NCI-H82 treated with DMSO at 0.1 percent for 48 hours (cell line): ENCODE data around the gene SLC8A2.
"Not testable (repeated sequence)": the region's sequence is repeated elsewhere in the genome, so short reads cannot be mapped to it uniquely, and the experiment has no call there.

Source experiments
- DNase-seq: peaks from one replicate; lab custom pipeline; 2025; ENCODE audit not compliant: unreplicated experiment; lab: John Stamatoyannopoulos, UW

The SLC8A2 gene

DNA sequence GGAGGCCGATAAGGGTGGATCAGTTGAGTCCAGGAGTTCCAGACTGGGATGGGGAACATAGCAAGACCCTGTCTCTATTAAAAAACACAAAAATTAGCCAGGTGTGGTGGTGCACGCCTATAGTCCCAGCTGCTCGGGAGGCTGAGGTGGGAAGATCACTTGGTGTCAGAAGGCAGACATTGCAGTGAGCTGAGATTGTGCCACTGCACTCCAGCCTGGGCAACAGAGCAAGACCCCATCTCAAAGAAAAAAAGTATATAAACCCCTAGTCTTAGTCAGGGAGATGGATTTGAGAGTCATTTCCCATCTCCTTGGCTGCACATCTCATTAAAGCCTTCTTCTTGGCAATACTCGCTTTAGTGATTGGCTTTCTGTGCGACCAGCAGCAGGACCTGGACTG, 87.8 kb downstream of the SLC8A2 start:
- DNase-seq: not testable (repeated sequence)

DNA sequence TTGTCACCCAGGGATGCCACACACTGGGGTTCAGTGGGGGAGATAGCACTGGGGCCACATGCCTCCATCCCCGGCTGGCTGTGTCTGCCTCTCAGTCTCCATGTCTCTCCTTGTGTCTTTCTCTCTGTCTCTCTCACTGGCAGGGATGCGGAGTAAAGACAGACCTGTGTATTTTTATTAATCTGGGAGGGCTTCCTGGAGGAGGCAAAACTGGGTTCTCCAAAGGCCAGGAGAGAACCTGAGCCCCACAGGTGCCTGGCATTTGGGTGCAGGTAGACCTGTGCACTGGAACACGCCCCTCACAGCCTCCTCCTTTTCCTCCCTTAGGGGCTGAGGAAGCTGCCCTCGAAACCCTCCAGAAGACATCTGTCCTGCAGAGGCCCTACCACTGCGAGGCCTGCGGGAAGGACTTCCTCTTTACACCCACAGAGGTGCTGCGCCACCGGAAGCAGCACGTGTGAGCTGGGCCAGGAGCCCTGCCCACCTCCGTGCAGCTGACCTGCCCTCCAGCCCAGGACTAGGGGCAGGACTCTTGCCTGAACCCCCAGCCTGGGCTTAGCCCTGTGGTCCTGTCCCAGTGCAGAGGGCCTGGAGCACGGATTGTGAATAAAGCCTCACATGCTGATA, 89.9 kb downstream of the SLC8A2 start:
- DNase-seq: no peak

DNA sequence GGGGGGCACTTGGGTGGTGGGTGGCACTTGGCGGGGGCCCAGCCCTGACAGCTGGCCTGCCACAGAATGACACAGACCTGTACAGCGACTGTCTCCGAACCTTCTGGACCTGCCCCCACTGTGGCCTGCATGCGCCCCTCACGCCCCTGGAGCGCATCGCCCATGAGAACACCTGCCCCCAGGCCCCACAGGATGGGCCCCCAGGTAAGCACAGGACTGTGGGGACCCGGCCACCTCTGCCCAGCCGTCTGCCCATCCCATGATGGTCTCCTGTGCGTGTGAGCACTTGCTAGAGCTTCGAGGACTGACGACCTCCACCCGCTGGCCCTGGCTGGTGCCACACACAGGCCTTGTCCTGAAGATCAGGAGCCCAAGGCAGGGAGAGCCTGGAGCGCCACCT, 90.6 kb downstream of the SLC8A2 start:
- no peak for DNase-seq

DNA sequence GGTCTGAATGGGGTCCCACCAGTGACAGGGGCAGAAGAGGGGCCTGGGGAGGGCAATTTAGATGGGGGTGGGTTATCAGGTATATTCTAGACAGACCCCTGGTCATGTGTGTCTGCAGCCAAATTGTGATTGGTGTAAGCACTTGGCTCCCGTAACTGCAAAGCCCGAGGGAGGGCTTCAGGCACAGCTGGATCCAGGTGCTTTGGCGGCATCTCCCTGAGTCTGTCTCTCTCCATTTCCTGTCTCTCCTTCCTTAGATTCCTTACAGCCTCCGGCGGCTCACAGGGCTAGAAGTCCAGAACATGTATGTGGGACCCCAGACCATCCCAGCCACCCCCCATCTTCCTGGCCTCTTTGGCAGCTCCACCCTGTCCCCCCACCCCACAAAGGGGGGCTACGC, 91.1 kb downstream of the SLC8A2 start:
- no peak for DNase-seq

DNA sequence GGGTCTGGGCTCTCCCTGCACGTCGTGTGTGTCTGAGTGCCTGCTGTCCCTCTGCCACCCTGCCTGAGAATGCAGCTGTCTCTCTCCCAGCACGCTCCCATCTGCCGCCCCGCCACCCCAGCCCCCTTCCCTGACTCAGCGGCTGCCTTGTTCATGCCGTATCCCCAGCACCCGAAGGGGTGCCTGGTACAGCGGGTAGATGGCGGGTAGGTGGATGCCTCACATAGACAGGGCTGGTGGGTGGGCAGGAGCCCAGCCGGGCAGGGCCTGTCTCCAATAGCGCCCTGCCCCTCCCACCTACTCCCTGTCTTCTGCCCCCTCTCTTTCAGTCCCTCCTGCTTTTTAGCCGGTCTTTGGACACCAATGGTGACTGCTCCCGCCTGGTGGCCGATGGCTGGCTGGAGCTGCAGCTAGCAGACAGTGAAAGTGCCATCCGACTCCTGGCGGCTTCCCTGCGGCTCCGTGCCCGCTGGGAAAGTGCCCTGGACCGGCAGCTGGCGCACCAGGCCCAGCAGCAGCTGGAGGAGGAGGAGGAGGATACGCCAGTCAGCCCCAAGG, 92.2 kb downstream of the SLC8A2 start:
- DNase-seq: peak; percentile 6

DNA sequence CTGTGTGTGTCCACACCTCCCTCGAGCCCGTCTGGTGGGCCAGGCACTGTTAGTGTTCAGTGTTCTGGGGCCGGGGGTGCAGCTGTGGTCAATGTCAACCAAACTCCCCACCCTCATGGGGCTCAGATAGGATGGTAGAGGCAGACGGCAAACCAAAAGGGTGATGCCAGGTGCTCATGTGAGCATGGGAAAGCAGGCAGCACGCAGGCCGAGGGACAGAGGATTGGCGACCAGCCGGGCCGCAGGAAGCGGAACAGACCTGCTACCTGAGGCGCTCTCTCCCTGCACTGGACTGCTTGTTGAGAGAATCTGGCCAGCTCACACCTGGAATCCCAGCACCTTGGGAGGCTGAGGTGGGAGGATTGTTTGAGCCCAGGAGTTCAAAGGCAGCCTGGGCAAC, 93.4 kb downstream of the SLC8A2 start:
- DNase-seq: no peak
